BLaER1 (cell line): Measurements from ENCODE around the gene ZNF74.

ENCODE experiments used
- H3K27ac ChIP-seq: shearing (Covaris generic); formaldehyde crosslinking; 2 replicates; pipeline ENCODE4 v1.8.1; 2022
- H3K27me3 ChIP-seq: shearing (Covaris generic); formaldehyde crosslinking; 2 replicates; pipeline ENCODE4 v1.8.1; 2022
- H3K36me3 ChIP-seq: shearing (Covaris generic); formaldehyde crosslinking; 2 replicates; pipeline ENCODE4 v1.8.1; 2022
- H3K4me1 ChIP-seq: shearing (Covaris generic); formaldehyde crosslinking; 2 replicates; pipeline ENCODE4 v1.8.1; 2022
- H3K4me2 ChIP-seq: shearing (Covaris generic); formaldehyde crosslinking; 2 replicates; pipeline ENCODE4 v1.8.1; 2022
- H3K4me3 ChIP-seq: shearing (Covaris generic); formaldehyde crosslinking; 2 replicates; pipeline ENCODE4 v1.8.1; 2022
- H3K9ac ChIP-seq: shearing (Covaris generic); formaldehyde crosslinking; 2 replicates; pipeline ENCODE4 v1.8.1; 2022
- H3K9me3 ChIP-seq: shearing (Covaris generic); formaldehyde crosslinking; 2 replicates; pipeline ENCODE4 v1.8.1; 2022
- H4K20me1 ChIP-seq: shearing (Covaris generic); formaldehyde crosslinking; 2 replicates; pipeline ENCODE4 v1.8.1; 2022
- Cebpa-rat ChIP-seq: shearing (Covaris generic); IDR thresholded peaks from 2 replicates; pipeline ENCODE4 v1.8.1; 2022

ZNF74 gene

GRCh38 chr22:20438678-20439492 is 44.9 kb downstream of the ZNF74 start:
- no peak for TF ChIP-seq Cebpa-rat
- no peak overlapping the region for H3K9ac ChIP-seq
- no peak overlapping the region for H3K27ac ChIP-seq
- no peak overlapping the region for H3K4me3 ChIP-seq
- H3K4me1 ChIP-seq, result peaks cover 39% of the 10 kb centered on the region
- H3K9me3 ChIP-seq, result no peaks in the 10 kb centered on the region
- H3K4me2 ChIP-seq, result no peak overlapping the region
- H3K27me3 ChIP-seq, result peaks cover 63% of the 10 kb centered on the region
- peaks cover 77% of the 10 kb centered on the region for H4K20me1 ChIP-seq
- peaks cover 15% of the 10 kb centered on the region for H3K36me3 ChIP-seq

GRCh38 chr22:20439556-20439927 is 45.6 kb downstream of the ZNF74 start:
- H3K9ac ChIP-seq, result no peak overlapping the region
- H3K36me3 ChIP-seq, result peaks cover 21% of the 10 kb centered on the region
- no peak overlapping the region for H3K27ac ChIP-seq
- H4K20me1 ChIP-seq, result peaks cover 72% of the 10 kb centered on the region
- no peak overlapping the region for H3K4me2 ChIP-seq
- H3K9me3 ChIP-seq, result no peaks in the 10 kb centered on the region
- H3K4me1 ChIP-seq, result peaks cover 39% of the 10 kb centered on the region
- TF ChIP-seq Cebpa-rat, result no peak
- H3K4me3 ChIP-seq, result no peak overlapping the region
- peaks cover 57% of the 10 kb centered on the region for H3K27me3 ChIP-seq

GRCh38 chr22:20439928-20440575 is 46.1 kb downstream of the ZNF74 start:
- no peak overlapping the region for H3K9ac ChIP-seq

GRCh38 chr22:20440637-20441591 is 47.0 kb downstream of the ZNF74 start:
- H4K20me1 ChIP-seq, result peaks cover 60% of the 10 kb centered on the region
- no peaks in the 10 kb centered on the region for H3K9me3 ChIP-seq
- no peak for TF ChIP-seq Cebpa-rat
- no peak overlapping the region for H3K9ac ChIP-seq
- H3K27me3 ChIP-seq, result peaks cover 43% of the 10 kb centered on the region
- H3K4me1 ChIP-seq, result peaks cover 38% of the 10 kb centered on the region
- H3K4me3 ChIP-seq, result no peak overlapping the region
- H3K4me2 ChIP-seq, result peak overlapping the region; percentile 5; the same call in 1 of the 2 replicates
- peaks cover 35% of the 10 kb centered on the region for H3K36me3 ChIP-seq
- no peak overlapping the region for H3K27ac ChIP-seq

More at GRCh38 chr22:20439928-20440575, 46.1 kb downstream of the ZNF74 start:
- H3K9me3 ChIP-seq, result no peaks in the 10 kb centered on the region
- H3K4me1 ChIP-seq, result peaks cover 39% of the 10 kb centered on the region
- H3K27me3 ChIP-seq, result peaks cover 51% of the 10 kb centered on the region
- H3K4me3 ChIP-seq, result no peak overlapping the region
- no peak overlapping the region for H3K4me2 ChIP-seq
- peaks cover 26% of the 10 kb centered on the region for H3K36me3 ChIP-seq
- H4K20me1 ChIP-seq, result peaks cover 68% of the 10 kb centered on the region
- no peak overlapping the region for H3K27ac ChIP-seq
- no peak for TF ChIP-seq Cebpa-rat

- Histone ChIP-seq H3K9ac (no peak overlapping the region), H3K4me3 (no peak overlapping the region), H3K36me3 (peaks cover 44% of the 10 kb centered on the region), H3K4me1 (peaks cover 29% of the 10 kb centered on the region), H3K27ac (no peak overlapping the region), H3K27me3 (peaks cover 33% of the 10 kb centered on the region), H3K4me2 (peak overlapping the region; percentile 5; the same call in 1 of the 2 replicates), H3K9me3 (no peaks in the 10 kb centered on the region), H4K20me1 (peaks cover 50% of the 10 kb centered on the region)
- no peak for TF ChIP-seq Cebpa-rat
Measured at GRCh38 chr22:20441631-20442484, 47.9 kb downstream of the ZNF74 start.

- peaks cover 42% of the 10 kb centered on the region for H4K20me1 ChIP-seq
- H3K4me1 ChIP-seq, result peaks cover 21% of the 10 kb centered on the region
- H3K4me2 ChIP-seq, result no peak overlapping the region
- no peak overlapping the region for H3K27ac ChIP-seq
- TF ChIP-seq Cebpa-rat, result no peak
- no peak overlapping the region for H3K9ac ChIP-seq
- peaks cover 25% of the 10 kb centered on the region for H3K27me3 ChIP-seq
- H3K4me3 ChIP-seq, result no peak overlapping the region
- peaks cover 49% of the 10 kb centered on the region for H3K36me3 ChIP-seq
- no peaks in the 10 kb centered on the region for H3K9me3 ChIP-seq
Measured at GRCh38 chr22:20442485-20443284, 48.7 kb downstream of the ZNF74 start.

GRCh38 chr22:20444325-20444724 is 50.4 kb downstream of the ZNF74 start:
- Histone ChIP-seq H3K27me3 (peaks cover 9% of the 10 kb centered on the region), H3K4me2 (no peak overlapping the region), H4K20me1 (peaks cover 26% of the 10 kb centered on the region), H3K4me1 (peaks cover 11% of the 10 kb centered on the region; the same call in 1 of the 2 replicates), H3K9ac (no peak overlapping the region), H3K36me3 (peaks cover 49% of the 10 kb centered on the region), H3K4me3 (no peak overlapping the region), H3K9me3 (no peaks in the 10 kb centered on the region), H3K27ac (no peak overlapping the region)
- no peak for TF ChIP-seq Cebpa-rat

GRCh38 chr22:20446383-20446970 is 52.5 kb downstream of the ZNF74 start:
- H3K9me3 ChIP-seq, result no peaks in the 10 kb centered on the region
- H3K4me2 ChIP-seq, result no peak overlapping the region
- no peak overlapping the region for H3K27ac ChIP-seq
- H3K4me1 ChIP-seq, result 0 out of 2 replicates have a peak, but pooled peaks cover 5% of the 10 kb centered on the region
- H3K27me3 ChIP-seq, result no peaks in the 10 kb centered on the region
- TF ChIP-seq Cebpa-rat, result no peak
- 0 out of 2 replicates have a peak, but pooled peaks cover 4% of the 10 kb centered on the region for H4K20me1 ChIP-seq
- no peak overlapping the region for H3K9ac ChIP-seq
- H3K4me3 ChIP-seq, result no peak overlapping the region
- H3K36me3 ChIP-seq, result peaks cover 58% of the 10 kb centered on the region
